Dedifferentiated amniotic fluid mesenchymal stem cell (primary cell): Measurements from ENCODE around the gene KANSL1.
A peak's percentile ranks its signal among the peaks of the same experiment; 100 is the strongest.
"Not testable (repeated sequence)": the region's sequence is repeated elsewhere in the genome, so short reads cannot be mapped to it uniquely, and the experiment has no call there.

Experiments
- DNase-seq: peaks from one replicate; pipeline ENCODE4 v3.0.0-alpha.2; 2016; ENCODE audit errors: extremely low spot score

KANSL1 gene

GRCh38 chr17:46023783-46024388 is 169.3 kb downstream of the KANSL1 start:
- DNase-seq: no peak

GRCh38 chr17:46023366-46023765 is 169.9 kb downstream of the KANSL1 start:
- DNase-seq: not testable (repeated sequence)

- no peak for DNase-seq
These were observed 172.2 kb downstream of the KANSL1 start for GRCh38 chr17:46020998-46021397.

- DNase-seq: no peak
These were observed 173.0 kb downstream of the KANSL1 start for GRCh38 chr17:46020023-46020761.

GRCh38 chr17:46019408-46019925 is 173.8 kb downstream of the KANSL1 start:
- not testable (repeated sequence) for DNase-seq

DNA sequence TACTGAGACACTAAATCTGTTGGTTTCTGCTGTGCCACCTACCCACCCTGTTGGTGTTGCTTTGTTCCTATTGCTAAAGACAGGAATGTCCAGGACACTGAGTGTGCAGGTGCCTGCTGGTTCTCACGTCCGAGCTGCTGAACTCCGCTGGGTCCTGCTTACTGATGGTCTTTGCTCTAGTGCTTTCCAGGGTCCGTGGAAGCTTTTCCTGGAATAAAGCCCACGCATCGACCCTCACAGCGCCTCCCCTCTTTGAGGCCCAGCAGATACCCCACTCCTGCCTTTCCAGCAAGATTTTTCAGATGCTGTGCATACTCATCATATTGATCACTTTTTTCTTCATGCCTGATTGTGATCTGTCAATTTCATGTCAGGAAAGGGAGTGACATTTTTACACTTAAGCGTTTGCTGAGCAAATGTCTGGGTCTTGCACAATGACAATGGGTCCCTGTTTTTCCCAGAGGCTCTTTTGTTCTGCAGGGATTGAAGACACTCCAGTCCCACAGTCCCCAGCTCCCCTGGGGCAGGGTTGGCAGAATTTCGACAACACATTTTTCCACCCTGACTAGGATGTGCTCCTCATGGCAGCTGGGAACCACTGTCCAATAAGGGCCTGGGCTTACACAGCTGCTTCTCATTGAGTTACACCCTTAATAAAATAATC is 179.6 kb downstream of the KANSL1 start:
- DNase-seq: peak; percentile 60

DNA sequence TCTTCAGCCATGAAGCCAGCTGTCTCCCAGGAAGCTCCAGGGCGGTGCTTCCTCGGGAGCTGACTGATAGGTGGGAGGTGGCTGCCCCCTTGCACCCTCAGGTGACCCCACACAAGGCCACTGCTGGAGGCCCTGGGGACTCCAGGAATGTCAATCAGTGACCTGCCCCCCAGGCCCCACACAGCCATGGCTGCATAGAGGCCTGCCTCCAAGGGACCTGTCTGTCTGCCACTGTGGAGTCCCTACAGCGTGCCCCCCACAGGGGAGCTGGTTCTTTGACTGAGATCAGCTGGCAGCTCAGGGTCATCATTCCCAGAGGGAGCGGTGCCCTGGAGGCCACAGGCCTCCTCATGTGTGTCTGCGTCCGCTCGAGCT is 180.1 kb downstream of the KANSL1 start:
- DNase-seq: no peak

DNA sequence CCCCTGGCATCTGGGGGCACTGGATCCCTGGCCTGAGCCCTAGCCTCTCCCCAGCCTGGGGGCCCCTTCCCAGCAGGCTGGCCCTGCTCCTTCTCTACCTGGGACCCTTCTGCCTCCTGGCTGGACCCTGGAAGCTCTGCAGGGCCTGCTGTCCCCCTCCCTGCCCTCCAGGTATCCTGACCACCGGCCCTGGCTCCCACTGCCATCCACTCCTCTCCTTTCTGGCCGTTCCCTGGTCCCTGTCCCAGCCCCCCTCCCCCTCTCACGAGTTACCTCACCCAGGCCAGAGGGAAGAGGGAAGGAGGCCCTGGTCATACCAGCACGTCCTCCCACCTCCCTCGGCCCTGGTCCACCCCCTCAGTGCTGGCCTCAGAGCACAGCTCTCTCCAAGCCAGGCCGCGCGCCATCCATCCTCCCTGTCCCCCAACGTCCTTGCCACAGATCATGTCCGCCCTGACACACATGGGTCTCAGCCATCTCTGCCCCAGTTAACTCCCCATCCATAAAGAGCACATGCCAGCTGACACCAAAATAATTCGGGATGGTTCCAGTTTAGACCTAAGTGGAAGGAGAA is 180.6 kb downstream of the KANSL1 start:
- DNase-seq: no peak

DNA sequence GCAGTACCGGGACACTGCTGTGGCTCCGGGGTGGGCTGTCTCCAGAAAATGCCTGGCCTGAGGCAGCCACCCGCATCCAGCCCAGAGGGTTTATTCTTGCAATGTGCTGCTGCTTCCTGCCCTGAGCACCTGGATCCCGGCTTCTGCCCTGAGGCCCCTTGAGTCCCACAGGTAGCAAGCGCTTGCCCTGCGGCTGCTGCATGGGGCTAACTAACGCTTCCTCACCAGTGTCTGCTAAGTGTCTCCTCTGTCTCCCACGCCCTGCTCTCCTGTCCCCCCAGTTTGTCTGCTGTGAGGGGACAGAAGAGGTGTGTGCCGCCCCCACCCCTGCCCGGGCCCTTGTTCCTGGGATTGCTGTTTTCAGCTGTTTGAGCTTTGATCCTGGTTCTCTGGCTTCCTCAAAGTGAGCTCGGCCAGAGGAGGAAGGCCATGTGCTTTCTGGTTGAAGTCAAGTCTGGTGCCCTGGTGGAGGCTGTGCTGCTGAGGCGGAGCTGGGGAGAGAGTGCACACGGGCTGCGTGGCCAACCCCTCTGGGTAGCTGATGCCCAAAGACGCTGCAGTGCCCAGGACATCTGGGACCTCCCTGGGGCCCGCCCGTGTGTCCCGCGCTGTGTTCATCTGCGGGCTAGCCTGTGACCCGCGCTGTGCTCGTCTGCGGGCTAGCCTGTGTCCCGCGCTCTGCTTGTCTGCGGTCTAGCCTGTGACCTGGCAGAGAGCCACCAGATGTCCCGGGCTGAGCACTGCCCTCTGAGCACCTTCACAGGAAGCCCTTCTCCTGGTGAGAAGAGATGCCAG is 181.3 kb downstream of the KANSL1 start:
- DNase-seq: no peak

GRCh38 chr17:46010597-46011186 is 182.5 kb downstream of the KANSL1 start:
- DNase-seq: no peak

DNA sequence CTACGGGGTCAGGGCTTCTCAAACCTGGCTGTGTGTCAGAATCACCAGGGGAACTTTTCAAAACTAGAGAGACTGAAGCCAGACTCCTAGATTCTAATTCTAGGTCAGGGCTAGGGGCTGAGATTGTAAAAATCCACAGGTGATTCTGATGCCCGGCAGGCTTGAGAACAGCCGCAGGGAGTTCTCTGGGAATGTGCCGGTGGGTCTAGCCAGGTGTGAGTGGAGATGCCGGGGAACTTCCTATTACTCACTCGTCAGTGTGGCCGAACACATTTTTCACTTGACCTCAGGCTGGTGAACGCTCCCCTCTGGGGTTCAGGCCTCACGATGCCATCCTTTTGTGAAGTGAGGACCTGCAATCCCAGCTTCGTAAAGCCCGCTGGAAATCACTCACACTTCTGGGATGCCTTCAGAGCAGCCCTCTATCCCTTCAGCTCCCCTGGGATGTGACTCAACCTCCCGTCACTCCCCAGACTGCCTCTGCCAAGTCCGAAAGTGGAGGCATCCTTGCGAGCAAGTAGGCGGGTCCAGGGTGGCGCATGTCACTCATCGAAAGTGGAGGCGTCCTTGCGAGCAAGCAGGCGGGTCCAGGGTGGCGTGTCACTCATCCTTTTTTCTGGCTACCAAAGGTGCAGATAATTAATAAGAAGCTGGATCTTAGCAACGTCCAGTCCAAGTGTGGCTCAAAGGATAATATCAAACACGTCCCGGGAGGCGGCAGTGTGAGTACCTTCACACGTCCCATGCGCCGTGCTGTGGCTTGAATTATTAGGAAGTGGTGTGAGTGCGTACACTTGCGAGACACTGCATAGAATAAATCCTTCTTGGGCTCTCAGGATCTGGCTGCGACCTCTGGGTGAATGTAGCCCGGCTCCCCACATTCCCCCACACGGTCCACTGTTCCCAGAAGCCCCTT is 183.3 kb downstream of the KANSL1 start:
- DNase-seq: no peak

DNA sequence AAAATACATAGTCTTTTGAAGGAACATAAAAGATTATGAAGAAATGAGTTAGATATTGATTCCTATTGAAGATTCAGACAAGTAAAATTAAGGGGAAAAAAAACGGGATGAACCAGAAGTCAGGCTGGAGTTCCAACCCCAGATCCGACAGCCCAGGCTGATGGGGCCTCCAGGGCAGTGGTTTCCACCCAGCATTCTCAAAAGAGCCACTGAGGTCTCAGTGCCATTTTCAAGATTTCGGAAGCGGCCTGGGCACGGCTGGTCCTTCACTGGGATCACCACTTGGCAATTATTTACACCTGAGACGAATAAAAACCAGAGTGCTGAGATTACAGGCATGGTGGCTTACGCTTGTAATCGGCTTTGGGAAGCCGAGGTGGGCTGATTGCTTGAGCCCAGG is 184.6 kb downstream of the KANSL1 start:
- no peak for DNase-seq

GRCh38 chr17:46007461-46007965 is 185.7 kb downstream of the KANSL1 start:
- no peak for DNase-seq

DNA sequence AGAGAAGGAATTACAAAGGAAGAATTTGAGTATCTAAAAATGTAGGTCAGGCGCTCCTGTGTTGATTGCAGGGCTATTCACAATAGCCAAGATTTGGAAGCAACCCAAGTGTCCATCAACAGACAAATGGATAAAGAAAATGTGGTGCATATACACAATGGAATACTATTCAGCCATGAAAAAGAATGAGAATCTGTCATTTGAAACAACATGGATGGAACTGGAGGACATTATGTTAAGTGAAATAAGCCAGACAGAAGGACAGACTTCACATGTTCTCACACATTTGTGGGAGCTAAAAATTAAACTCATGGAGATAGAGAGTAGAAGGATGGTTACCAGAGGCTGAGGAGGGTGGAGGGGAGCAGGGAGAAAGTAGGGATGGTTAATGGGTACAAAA is 187.1 kb downstream of the KANSL1 start:
- not testable (repeated sequence) for DNase-seq

GRCh38 chr17:46003907-46004748 is 189.1 kb downstream of the KANSL1 start:
- DNase-seq: peak; percentile 45

GRCh38 chr17:46002973-46003316 is 190.3 kb downstream of the KANSL1 start:
- DNase-seq: no peak

GRCh38 chr17:46002311-46002972 is 190.8 kb downstream of the KANSL1 start:
- peak; percentile 65 for DNase-seq
